HG02840 (cell line): ENCODE data around the gene PON3.

Source experiments
- ATAC-seq: cut with Tn5 transposase; IDR thresholded peaks from one replicate; pipeline ENCODE4 v1.9.1; 2021; ENCODE audit warnings: mild to moderate bottlenecking, moderate library complexity, moderate number of reproducible peaks; ENCODE audit not compliant: unreplicated experiment, low FRiP score

The PON3 gene

GRCh38 chr7:95316588-95316987 lies 79.6 kb downstream of the PON3 start:
- ATAC-seq, result peak; percentile 63

GRCh38 chr7:95312561-95312960 lies 83.6 kb downstream of the PON3 start:
- no peak for ATAC-seq

GRCh38 chr7:95311389-95311788 lies 84.8 kb downstream of the PON3 start:
- ATAC-seq, result no peak

GRCh38 chr7:95309951-95310350 lies 86.2 kb downstream of the PON3 start:
- ATAC-seq, result no peak
